HL-60 (cell line): Measurements from ENCODE around the gene FBXO38.

Experiments
- CTCF ChIP-seq: IDR thresholded peaks from one replicate; pipeline ENCODE4 v1.5.1; 2011; ENCODE audit warnings: low read length, control low read depth, inconsistent platforms; ENCODE audit not compliant: insufficient read depth
- GABPA ChIP-seq: IDR thresholded peaks from 2 replicates; pipeline ENCODE4 v1.6.1; 2012; ENCODE audit warnings: low read depth
- POLR2AphosphoS5 ChIP-seq: IDR thresholded peaks from 2 replicates; pipeline ENCODE4 v1.6.1; 2012; ENCODE audit warnings: low read depth
- REST ChIP-seq: IDR thresholded peaks from 2 replicates; pipeline ENCODE4 v1.6.1; 2012; ENCODE audit warnings: low read depth; ENCODE audit not compliant: insufficient replicate concordance

- no peak for TF ChIP-seq CTCF
- no peak for TF ChIP-seq POLR2AphosphoS5
- TF ChIP-seq REST, result no peak
- no peak for TF ChIP-seq GABPA
These were observed 100.0 kb downstream of the FBXO38 start for GRCh38 chr5:148483750-148484149.
